Globus pallidus (tissue), 1 donor: ENCODE results near the gene RRM2.

Experiments used
- DNase-seq: peaks from one replicate; pipeline ENCODE4 v3.0.0-alpha.2; 2015; ENCODE audit warnings: low spot score

RRM2 gene

GRCh38 chr2:10122500-10123280 lies at the start of gene RRM2:
RRM2 (plus strand) TSS chr2:10122739; CDS start chr2:10122799, 60 bp downstream.
- DNase-seq, result peak; percentile 89

GRCh38 chr2:10073706-10074105 lies 48.8 kb upstream of the RRM2 start:
- DNase-seq, result no peak

GRCh38 chr2:10075101-10075500 lies 47.4 kb upstream of the RRM2 start:
- no peak for DNase-seq

- DNase-seq, result no peak
Observed at GRCh38 chr2:10075571-10076209, 46.8 kb upstream of the RRM2 start.

- DNase-seq, result no peak
Observed at GRCh38 chr2:10076511-10076910, 46.0 kb upstream of the RRM2 start.

GRCh38 chr2:10076988-10077527 lies 45.5 kb upstream of the RRM2 start:
- no peak for DNase-seq

- DNase-seq, result no peak
Observed at GRCh38 chr2:10078001-10078400, 44.5 kb upstream of the RRM2 start.

GRCh38 chr2:10078704-10079265 lies 43.8 kb upstream of the RRM2 start:
- no peak for DNase-seq

- DNase-seq, result peak; percentile 19
Observed at GRCh38 chr2:10079266-10079869, 43.2 kb upstream of the RRM2 start.

GRCh38 chr2:10079870-10080535 lies 42.5 kb upstream of the RRM2 start, which contains the start of gene CYS1:
CYS1 (minus strand) TSS chr2:10080411; CDS start chr2:10080223, 188 bp downstream.
- no peak for DNase-seq

GRCh38 chr2:10080536-10081304 lies 41.8 kb upstream of the RRM2 start:
- DNase-seq, result no peak

- DNase-seq, result no peak
Observed at GRCh38 chr2:10083046-10083445, 39.5 kb upstream of the RRM2 start.

- no peak for DNase-seq
Observed at GRCh38 chr2:10083692-10084211, 38.8 kb upstream of the RRM2 start.

- DNase-seq, result no peak
Observed at GRCh38 chr2:10084223-10084865, 38.2 kb upstream of the RRM2 start.

GRCh38 chr2:10085043-10085667 lies 37.4 kb upstream of the RRM2 start:
- no peak for DNase-seq

GRCh38 chr2:10085668-10086059 lies 36.9 kb upstream of the RRM2 start:
- no peak for DNase-seq

- no peak for DNase-seq
Observed at GRCh38 chr2:10086950-10087349, 35.6 kb upstream of the RRM2 start.

GRCh38 chr2:10087360-10087759 lies 35.2 kb upstream of the RRM2 start:
- DNase-seq, result no peak

- no peak for DNase-seq
Observed at GRCh38 chr2:10089565-10090190, 32.9 kb upstream of the RRM2 start.
